HG02943 (cell line): ENCODE results near the gene KRT7.
"Not testable (repeated sequence)": the region's sequence is repeated elsewhere in the genome, so short reads cannot be mapped to it uniquely, and the experiment has no call there.

Experiments used
- ATAC-seq: cut with Tn5 transposase; IDR thresholded peaks from one replicate; pipeline ENCODE4 v1.9.1; 2021; ENCODE audit warnings: mild to moderate bottlenecking, low read depth, moderate library complexity; ENCODE audit not compliant: unreplicated experiment

The KRT7 gene

GRCh38 chr12:52253391-52254179, 20.5 kb downstream of the KRT7 start:
- ATAC-seq, result no peak

DNA sequence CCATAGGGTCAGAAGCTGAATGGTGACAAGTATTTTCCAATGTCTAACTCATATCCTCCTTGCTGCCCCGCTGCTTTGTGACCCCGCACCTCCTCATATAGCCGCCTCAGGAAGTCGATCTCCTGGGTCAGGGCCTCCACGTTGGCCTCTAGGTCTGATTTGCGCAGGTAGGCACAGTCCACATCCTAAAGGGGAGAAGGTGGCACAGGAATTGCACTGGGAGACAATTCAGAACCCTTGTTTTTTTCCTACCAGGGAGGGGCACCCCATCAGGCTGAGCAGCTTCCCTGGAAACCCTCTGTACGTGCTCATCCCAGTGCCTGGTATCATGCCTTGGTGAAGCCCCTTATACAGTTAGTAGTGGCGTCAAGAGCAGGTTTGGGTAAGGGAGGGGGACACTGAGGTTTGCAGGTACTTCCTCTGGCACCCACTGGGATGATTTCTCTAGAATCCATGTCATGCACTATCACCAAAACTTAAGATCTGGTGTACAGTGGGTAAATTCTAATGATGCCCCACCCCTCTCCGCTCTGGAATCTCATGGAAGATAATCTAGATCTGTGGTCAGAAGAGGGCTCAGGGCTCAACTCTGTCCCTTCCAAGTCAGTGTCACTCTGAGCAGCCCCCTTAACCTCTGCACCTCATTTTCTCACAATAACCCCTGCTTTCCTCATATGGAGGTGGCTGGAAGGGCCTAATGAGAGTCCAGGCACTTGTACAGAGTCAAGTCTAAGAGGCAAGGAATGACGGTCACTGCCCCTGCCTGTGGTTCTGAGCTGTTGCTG, 21.3 kb downstream of the KRT7 start:
- no peak for ATAC-seq

DNA sequence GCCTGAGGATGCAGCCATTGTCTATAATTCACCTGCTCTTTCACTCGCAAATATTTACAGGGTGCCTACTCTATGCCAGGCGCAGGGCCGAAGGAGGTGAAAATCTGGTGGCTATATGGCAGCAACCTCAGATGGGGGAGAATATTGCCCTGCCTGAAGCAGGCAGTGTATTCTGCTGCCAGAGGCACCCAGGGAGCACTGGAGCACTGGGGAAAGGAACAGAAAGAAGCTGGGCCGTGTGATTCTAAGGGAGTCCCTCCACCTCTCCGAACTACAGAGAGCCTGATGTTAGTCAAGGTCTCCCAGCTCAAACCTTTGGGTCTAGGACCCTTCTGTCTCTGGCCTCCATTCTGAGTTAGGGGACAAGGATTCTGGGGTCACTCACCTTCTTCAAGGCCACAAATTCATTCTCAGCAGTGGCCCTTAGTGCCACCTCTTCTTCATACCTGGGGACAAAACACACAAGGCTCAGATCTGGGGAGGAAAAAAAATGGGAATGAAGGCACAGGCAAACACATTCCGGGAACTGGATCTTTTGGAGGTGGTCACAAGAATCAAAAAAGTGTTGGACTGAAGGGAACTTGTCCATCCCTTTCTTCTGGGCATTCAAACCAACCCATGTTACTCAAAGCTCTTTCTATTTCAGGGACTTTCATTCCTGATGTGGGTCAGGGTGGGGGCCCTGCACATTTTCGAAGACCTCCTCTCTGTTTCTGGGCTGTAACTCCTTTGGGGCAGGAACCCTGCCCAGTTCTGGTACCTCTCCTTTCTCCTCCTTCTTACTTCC, 22.1 kb downstream of the KRT7 start:
- no peak for ATAC-seq

- no peak for ATAC-seq
Measured at GRCh38 chr12:52255926-52256583, 23.0 kb downstream of the KRT7 start.

GRCh38 chr12:52256584-52256935, 23.5 kb downstream of the KRT7 start:
- no peak for ATAC-seq

- ATAC-seq, result no peak
Measured at GRCh38 chr12:52257074-52257551, 24.1 kb downstream of the KRT7 start.

GRCh38 chr12:52257922-52258321, 24.9 kb downstream of the KRT7 start:
- ATAC-seq, result not testable (repeated sequence)

DNA sequence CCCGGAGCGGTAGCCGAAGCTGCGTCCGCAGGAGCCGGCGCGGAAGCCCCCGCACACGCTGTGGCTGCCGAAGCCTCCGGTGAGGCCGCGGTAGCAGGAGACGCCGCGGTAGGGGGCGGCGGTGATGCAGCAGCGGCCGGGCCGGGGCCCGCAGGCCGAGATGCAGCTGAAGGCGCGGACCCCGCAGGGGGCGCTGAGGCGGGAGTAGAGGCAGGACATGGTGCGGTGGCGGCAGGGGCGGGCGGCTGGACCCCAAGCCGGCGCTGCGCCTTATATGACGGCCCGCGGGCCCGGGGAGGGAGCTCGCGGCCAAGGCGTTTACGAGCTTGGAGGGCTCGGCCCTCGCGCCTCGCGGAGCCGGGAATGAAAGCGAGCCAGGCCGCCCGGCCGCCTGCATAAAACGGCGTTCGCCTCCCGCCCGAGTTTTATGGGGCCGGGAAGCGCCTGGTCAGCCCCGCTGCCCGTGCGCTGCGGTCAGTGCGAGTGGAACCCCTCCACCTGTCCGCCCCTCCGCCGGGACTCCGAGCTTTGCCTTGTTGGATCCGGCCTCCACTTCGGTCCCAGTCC, 25.4 kb downstream of the KRT7 start:
- ATAC-seq, result no peak

DNA sequence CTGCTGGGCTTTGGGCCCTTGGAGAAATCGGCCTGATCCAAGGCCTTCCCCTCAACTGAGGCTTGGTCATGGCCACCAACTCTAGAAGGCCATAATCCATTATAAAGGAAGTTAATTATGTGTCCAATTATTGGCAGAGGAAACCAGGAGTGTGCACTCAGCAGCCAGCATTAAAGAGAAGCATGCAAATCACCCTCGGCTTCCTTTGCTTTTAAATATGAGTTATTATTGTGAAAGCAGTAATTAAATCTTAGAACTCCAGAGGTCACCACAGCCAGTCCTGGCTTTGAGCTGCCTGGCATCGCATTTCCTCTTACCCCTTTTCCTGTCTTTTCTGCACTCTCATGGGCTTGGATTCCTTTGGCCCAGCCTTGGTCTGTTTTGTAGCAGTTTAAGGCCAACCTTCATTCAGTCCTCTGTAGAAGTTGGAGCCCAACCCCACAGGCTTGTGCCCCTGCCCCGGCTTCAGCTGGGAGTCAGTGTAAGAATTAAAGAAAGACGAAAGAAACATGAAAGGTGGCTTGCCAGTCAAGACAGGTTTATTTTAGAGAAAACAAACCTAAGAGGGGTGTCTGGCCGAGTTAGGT, 26.7 kb downstream of the KRT7 start:
- no peak for ATAC-seq

- ATAC-seq, result no peak
Measured at GRCh38 chr12:52260361-52261207, 27.5 kb downstream of the KRT7 start.

DNA sequence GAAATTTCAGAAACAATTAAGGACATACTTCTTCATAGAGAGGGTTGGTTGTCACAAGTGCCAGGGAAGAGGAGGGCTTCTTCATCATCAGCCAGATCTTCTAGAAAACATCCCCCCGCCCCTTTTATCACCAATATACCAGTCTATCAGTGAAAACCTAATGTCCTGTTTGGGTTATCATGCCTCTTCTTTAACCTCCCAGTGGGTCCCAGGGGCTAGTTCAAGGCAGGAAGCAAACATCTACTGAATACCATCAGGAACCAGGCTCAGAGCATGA, 28.1 kb downstream of the KRT7 start:
- ATAC-seq, result no peak

- no peak for ATAC-seq
Measured at GRCh38 chr12:52262286-52262685, 29.2 kb downstream of the KRT7 start.

GRCh38 chr12:52263761-52264434, 30.9 kb downstream of the KRT7 start:
- ATAC-seq, result no peak

GRCh38 chr12:52264435-52264825, 31.4 kb downstream of the KRT7 start:
- ATAC-seq, result no peak

- no peak for ATAC-seq
Measured at GRCh38 chr12:52266514-52266913, 33.5 kb downstream of the KRT7 start.

DNA sequence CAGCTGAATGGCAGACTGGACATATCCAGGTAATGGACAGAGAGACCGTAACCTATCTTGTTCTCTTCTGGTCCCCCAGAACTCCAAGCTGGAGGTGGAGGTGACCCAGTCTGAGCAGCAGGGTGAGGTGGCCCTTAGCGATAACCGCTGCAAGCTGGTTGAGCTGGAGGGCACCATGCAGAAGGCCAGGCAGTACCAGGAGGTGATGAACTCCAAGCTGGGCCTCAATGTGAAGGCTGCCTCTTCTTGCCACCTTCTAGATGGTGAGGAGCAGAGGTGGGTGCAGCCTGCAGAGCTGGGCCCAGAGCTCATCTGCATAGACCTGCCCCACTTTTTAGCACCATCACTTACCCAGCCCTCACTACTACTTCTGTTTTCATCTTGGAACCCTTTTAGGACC, 34.2 kb downstream of the KRT7 start:
- no peak for ATAC-seq

GRCh38 chr12:52267699-52268098, 34.7 kb downstream of the KRT7 start:
- no peak for ATAC-seq

DNA sequence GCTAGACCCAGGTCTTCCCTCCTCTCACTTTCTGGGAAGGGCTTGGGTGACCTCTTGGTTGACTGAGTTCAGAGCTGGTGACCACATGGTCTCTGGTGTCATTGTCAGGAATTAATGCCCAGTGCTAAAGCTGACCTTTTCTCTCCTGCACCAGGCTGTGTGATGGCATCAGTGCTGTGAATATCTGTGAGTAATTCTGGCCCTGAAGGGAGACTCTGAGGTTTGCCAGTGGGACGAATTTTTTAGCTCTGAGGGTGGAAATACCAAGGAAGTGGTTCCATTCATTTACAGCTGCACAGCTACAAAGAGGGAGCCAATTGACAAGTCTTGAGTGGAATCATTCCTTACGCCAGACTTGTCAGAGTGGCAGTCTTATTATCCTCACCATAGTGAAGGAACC, 35.2 kb downstream of the KRT7 start:
- no peak for ATAC-seq
